ENCODE results near the gene GNA14.
"Not testable (repeated sequence)": the region's sequence is repeated elsewhere in the genome, so short reads cannot be mapped to it uniquely, and the experiment has no call there.

The GNA14 gene

DNA sequence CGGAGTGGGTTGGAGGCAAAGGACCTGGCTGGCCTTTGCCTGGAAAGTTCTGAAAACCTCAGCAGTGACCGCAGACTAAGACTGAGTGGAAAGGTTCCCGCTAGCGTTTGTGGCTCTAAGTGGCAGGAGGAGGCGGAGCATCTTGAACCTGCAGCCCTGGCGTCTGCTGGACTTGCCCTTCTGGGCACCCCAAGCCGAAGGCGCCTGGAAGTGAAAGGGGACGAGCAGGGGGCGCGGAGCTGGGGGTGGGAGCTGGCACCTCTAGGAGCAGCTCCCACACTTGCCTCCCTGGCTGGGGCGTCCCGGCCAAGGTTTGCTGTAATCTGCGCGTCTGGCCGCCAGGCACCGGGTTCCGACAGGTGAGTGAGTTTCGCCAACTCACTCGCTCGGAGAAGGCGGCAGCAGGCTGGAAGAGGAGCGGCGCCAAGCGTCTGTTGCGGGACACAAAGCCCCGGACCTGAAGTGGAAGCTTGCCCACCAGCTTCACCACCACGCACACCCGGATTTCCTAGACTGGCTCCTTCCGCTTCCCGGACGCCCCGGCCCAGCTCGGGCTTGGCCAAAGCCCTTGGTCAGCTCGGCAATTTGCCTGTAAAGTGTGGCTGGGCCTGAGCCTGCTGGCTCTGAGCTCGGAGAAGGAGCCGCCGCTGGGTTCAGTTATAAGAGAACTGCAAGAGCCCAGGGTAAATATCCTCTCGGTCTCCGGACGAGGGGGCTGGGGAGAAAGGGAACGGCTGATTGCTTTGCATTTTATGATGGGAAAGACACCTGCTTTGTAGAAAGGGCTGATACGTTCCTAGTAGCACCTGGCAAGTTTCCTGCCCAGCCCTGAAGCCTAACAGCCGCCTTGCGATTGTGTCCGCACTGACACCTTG, at the start of gene GNA14:
Gene GNA14, minus strand, starts transcription at position 89 of the 875 bp plus-strand sequence. CDS start 529 bp downstream, outside the sequence.
- DNase-seq (ENCODE audit: low read depth): peak; percentile 28

GRCh38 chr9:77697238-77697984, 49.3 kb upstream of the GNA14 start:
- DNase-seq (ENCODE audit: low read depth): no peak

DNA sequence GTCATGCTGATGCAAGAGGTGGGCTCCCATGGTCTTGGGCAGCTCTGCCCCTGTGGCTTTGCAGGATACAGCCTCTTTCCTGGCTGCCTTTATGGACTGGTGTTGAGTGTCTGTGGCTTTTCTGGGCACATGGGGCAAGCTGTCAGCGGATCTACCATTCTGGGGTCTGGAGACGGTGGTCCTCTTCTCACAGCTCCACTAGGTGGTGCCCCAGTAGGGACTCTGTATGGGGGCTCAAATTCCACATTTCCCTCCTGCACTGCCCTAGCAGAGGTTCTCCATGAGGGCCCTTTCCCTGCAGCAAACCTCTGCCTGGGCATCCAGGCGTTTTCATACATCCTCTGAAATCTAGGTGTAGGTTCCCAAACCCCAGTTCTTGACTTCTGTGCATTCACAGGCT, 42.6 kb upstream of the GNA14 start:
- not testable (repeated sequence) for DNase-seq (ENCODE audit: low read depth)

DNA sequence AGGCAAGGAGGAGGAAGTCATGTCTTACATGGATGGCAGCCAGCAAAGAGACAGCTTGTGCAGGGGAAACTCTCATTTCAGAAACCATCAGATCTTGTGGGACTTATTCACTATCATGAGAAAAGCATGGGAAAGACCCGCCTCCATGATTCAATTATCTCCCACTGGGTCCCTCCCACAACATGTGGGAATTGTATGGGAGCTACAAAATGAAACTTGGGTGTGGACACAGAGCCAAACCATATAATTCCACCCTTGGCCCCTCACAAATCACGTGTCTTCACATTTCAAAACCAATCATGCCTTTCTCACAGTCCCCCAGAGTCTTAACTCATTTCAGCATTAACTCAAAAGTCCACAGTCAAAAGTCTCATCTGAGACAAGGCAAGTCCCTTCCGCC, 42.0 kb upstream of the GNA14 start:
- not testable (repeated sequence) for DNase-seq (ENCODE audit: low read depth)

- DNase-seq (ENCODE audit: low read depth): not testable (repeated sequence)
These were observed 39.6 kb upstream of the GNA14 start for GRCh38 chr9:77687737-77688136.

- no peak for DNase-seq (ENCODE audit: low read depth)
These were observed 32.5 kb upstream of the GNA14 start for GRCh38 chr9:77680581-77680980.

GRCh38 chr9:77679661-77680368, 31.7 kb upstream of the GNA14 start:
- no peak for DNase-seq (ENCODE audit: low read depth)

- no peak for DNase-seq (ENCODE audit: low read depth)
These were observed 31.0 kb upstream of the GNA14 start for GRCh38 chr9:77679088-77679487.

GRCh38 chr9:77677957-77678535, 29.9 kb upstream of the GNA14 start:
- no peak for DNase-seq (ENCODE audit: low read depth)

GRCh38 chr9:77677397-77677796, 29.3 kb upstream of the GNA14 start:
- no peak for DNase-seq (ENCODE audit: low read depth)

DNA sequence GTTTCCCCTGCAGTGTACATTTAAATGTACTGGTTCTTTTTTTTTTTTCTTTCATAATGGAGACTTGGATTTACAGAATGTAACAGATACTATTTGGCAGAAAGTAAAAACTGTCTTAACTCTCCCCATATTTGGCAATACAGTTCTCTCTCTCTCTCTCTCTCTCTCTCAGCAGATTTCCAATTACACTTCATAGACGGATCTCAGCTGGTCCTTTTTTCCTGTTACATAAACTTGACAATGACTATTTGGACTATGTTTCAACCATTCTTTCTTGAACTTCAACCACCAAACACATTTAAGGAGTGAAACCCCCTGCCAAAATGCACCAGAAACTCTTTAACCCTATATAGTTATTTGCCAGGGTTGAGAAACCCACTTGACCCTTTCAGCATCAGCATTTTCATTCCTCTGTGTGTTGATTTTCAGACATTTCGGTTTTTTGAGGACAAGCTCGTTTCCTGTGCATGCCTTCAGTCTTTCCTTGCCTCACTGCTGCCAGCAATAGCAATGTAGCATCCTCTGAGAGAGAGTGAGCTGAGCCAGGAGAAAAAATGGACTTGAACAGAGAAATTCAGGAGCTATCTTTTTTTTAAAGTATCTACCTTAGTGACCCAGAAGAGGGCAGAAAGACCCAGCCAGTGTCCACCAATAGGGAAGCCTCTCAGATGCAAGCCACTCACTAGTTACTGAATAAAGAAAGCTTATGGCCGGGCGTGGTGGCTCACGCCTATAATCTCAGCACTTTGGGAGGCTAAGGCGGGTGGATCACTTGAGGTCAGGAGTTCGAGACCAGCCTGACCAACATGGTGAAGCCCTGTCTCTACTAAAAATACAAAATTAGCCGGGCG, 26.0 kb upstream of the GNA14 start:
- DNase-seq (ENCODE audit: low read depth): peak; percentile 31

DNA sequence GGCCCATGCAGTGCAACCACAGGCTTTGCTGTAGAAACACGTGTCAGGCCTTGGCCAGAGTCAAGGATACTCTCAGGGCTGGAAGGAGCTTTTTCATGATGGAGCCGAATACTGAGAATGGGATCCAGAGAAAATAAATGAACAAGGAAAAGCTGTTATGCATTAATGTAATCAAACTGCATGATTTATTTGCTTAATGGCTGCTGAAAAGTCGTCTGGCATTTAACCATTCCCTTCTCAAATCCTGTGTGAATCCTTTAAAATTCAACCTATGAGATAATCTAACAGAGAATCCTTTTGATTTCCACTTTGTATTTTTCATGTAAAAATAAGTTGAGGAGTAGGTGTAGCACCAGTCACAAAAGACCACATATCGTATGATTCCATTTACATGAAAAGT, 24.1 kb upstream of the GNA14 start:
- DNase-seq (ENCODE audit: low read depth): no peak

- DNase-seq (ENCODE audit: low read depth): no peak
These were observed 19.0 kb upstream of the GNA14 start for GRCh38 chr9:77667151-77667550.

- peak; percentile 8 for DNase-seq (ENCODE audit: low read depth)
These were observed 15.6 kb upstream of the GNA14 start for GRCh38 chr9:77663754-77664153.

DNA sequence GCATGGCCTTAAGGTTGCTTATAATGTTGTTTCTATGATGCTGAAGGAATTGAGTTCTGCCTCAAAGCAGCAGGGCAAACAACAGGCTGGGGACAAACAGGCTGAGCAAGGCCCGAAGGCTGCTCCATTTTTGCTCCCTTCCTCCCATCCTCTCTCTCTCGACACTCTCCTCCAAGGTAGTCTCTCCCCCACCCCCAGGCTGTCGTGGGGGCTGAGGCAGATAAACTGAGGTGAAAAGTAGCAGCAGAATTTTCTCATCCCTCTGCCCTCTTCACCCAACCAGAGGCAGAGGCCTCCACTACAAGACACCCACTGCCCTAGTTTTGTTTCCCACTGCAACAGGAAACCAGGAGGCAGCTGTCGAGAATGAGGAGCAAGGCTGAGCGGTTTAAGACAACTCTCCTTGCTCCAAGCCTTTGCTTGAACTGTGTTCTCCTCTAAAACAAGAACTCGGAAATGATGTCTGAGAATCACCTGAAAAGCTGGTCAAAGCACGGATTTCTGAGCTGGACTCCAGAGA, 13.5 kb upstream of the GNA14 start:
- DNase-seq (ENCODE audit: low read depth): no peak

- no peak for DNase-seq (ENCODE audit: low read depth)
These were observed 11.8 kb upstream of the GNA14 start for GRCh38 chr9:77659926-77660325.

DNA sequence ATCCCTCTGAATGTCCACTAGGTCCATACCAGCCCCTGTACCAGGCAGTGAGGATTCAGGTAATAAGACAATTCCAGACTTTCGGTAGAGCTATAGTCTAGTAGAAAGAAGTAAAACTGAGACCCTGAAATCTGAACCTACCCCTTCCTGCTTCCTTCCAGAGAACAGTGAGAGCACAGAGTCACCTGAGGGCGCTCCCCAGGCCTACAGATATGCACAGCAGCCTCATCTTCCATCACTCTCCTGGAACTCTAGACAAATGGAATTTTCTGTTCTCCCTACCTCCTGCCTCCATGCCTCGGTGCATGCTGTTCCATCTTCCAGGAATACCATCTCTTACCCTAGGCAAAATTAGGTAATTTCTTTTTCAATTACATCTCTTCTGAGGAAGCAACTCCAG, 3.1 kb upstream of the GNA14 start:
- DNase-seq (ENCODE audit: low read depth): no peak

DNA sequence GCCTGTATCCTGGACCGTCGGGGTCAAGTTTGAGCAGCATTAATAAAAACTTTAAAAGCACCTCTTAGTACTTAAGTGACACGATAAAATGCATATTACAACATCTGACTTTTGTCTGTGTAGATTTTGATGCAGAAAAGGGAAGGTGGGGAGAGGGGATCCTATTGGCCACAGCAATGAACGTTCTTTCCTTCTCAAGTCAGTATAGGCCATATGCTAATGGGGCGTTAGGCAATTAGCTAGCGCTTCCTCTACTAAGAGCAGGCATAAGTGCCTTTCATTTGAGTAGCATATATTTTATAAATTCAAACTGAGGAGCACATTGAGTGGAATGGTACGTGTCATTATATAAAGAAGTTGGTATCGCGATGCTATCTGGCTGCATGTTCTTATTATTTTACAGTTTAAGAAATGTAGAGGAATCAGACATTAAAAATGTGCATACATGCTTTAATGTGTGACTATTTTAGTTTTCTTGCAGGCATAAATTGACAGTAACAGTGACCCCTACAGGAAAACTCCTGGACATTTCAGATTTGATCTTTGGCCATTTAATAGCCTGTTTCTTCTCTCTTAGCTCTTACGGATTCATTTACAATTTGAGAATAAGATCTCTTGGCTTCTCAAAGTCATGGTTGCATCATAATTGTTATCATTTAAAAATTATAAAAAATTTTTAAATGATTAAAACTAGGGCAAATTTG, 1.1 kb upstream of the GNA14 start:
- DNase-seq (ENCODE audit: low read depth): peak; percentile 50

DNA sequence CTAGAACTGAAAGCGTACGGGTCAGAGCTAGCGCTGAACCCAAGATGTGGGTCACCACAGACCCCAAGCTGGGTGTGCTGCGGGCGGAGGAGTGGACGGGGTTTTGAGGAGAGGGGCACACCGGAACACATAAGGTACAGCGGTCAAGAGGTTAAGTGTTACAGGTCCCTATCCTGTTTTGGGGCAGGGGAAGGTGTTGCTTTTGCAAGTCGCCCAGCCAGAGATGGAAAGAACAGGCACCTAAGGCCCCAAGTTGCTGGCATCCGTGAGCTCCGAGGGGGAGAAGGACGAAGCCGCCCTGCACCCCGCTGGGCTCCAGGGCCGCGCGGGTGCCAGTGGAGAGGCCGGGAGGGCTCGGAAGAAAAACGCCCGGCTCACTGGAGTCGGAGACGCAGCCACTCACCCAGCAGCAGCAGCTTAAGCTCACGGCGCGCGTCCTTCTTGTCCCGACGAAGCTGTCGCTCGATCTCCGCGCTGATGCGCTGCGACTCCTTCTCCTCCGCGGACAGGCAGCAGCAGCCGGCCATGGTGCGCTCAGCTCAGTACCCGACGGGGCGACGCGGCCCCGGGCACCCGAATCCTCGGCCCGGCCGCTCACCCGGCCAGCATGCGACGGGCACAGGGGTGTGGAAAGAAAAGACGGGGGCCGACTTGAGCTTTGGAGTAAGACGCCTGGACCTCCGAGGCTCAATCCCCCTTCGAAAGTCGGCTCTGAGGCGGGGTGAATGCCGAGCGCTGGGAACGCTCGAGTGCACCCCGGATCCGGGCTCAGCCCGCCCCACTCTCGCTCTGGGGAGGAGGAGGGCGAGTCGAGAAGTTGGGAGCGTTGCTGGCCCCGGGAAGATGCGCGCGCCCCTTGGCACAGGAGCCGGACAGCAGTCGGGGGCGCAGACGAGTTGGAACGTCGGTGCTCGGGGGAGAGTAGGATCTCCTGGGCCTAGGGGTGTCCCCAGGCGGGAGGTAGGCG, 572 bp downstream of the GNA14 start:
- DNase-seq (ENCODE audit: low read depth): peak; percentile 30

Data from ELR (cell line).